Heart left ventricle (tissue), 16 donors: Measurements from ENCODE around the gene KLHL18. TPM values are rescaled to one million over a fixed set of nuclear protein-coding genes. Genes with fewer than 3 reads are reported as not detected.
A peak's percentile ranks its signal among the peaks of the same experiment; 100 is the strongest.

ENCODE experiments used
- ATAC-seq, 4 donors: fragments of 200-7000 bp; cut with Tn5 transposase; one replicate each; pipeline ENCODE4 v1.9.1; 2020 to 2022; ENCODE audit warnings: moderate library complexity in 4 of 4, mild to moderate bottlenecking in 3 of 4, moderate number of reproducible peaks in 1 of 4
- DNase-seq, 5 donors: peaks; one replicate each; pipeline ENCODE4 v3.0.0-alpha.2; 2020
- H3K27ac ChIP-seq, 12 donors: fragments of 200-600 bp; sonication (generic) in 4 of 12; one replicate each; pipeline versions ENCODE4 v1.5.0 to v1.8.0; 2016 to 2022; ENCODE audit warnings: mild to moderate bottlenecking in 2 of 12
- H3K27me3 ChIP-seq, 9 donors: fragments of 200-600 bp; sonication (generic) in 2 of 9; one replicate each; pipeline versions ENCODE4 v1.5.1 to v1.8.0; 2016 to 2022; ENCODE audit warnings: mild to moderate bottlenecking in 3 of 9
- H3K36me3 ChIP-seq, 9 donors: fragments of 200-600 bp; sonication (generic) in 2 of 9; one replicate each; pipeline versions ENCODE4 v1.5.0 to v1.8.0; 2018 to 2022; ENCODE audit warnings: mild to moderate bottlenecking in 2 of 9
- H3K4me1 ChIP-seq, 12 donors: fragments of 200-600 bp; sonication (generic) in 4 of 12; one replicate each; pipeline versions ENCODE4 v1.5.0 to v1.8.0; 2016 to 2022; ENCODE audit warnings: mild to moderate bottlenecking in 3 of 12
- H3K4me3 ChIP-seq, 12 donors: fragments of 200-600 bp; sonication (generic) in 4 of 12; one replicate each; pipeline versions ENCODE4 v1.5.0 to v1.8.0; 2017 to 2022; ENCODE audit warnings: mild to moderate bottlenecking in 9 of 12, moderate library complexity in 4 of 12
- H3K9me3 ChIP-seq, 12 donors: fragments of 200-600 bp; sonication (generic) in 4 of 12; one replicate each; pipeline versions ENCODE4 v1.5.0 to v1.8.0; 2016 to 2022; ENCODE audit warnings: mild to moderate bottlenecking in 1 of 12
- CTCF ChIP-seq, 12 donors: fragments of 200-600 bp; sonication (generic) in 4 of 12; IDR thresholded peaks; one replicate each; pipeline versions ENCODE4 v1.5.0 to v1.8.0; 2018 to 2022; ENCODE audit warnings: antibody characterized with exemption in 12 of 12, mild to moderate bottlenecking in 5 of 12
- POLR2A ChIP-seq, 2 donors: fragments of 450-650 bp; IDR thresholded peaks; one replicate each; pipeline ENCODE4 v1.6.1; 2017; ENCODE audit warnings: antibody characterized with exemption in 2 of 2, mild to moderate bottlenecking in 2 of 2, moderate library complexity in 2 of 2
- WGBS, 4 donors: extraction: QIAGEN DNeasy Blood & Tissue Kit in 2 of 4; methylation state at CpG; one replicate each; pipeline versions ENCODE4 v1.1.5 to v1.1.7; 2013 to 2018; 5-methylcytosine and 5-hydroxymethylcytosine counted together
- intact Hi-C, 10 donors: fragments of 100-400 bp; cut with DNase I; formaldehyde crosslinking; loops; one replicate each; pipeline versions ENCODE4 v1.11.1 to v1.14.2; 2022
- polyA plus RNA-seq, 2 donors: library from polyadenylated mRNA; stranded (reverse); fragments of 200-250 nt; gene quantifications; one replicate each; pipeline ENCODE4 v1.2.3, GENCODE V29; 2013
- total RNA-seq, 9 donors: library from RNA; depleted of rRNA in 2 of 9; stranded (reverse); fragments of >200 nt in 2 of 9; fragmentation: NEBNext Ultra II Directional in 3 of 9; extraction: Animal tissue kit (Norgen Biotek cat#: 25700) in 3 of 9; gene quantifications; one replicate each; pipeline versions ENCODE4 v1.1.0 to v1.2.4, GENCODE V29; 2016 to 2023
- donor health status: ischemic (EF 13 %, LVEDD 7.1; RV severe dilation, severe dysfunction).
- donor health status: healthy with polysubstance abuse.
- donor health status: DM: no; HTN: yes; CAD: no.
- donor health status: DM: no; HTN: no; CAD: no.
- donor health status: ischemic (EF 25% LVEDD 6.9; RV normal size, moderate dysfunction).
- donor health status: ischemic (EF 25% LVEDD 5.7; RV mildly dilated, moderate dysfunction).
- donor health status: healthy.
- donor health status: DM: yes; HTN: yes; CAD: no.
- donor health status: ischemic (EF 35%, LVEDD 5.7; RV mildly dilated, moderate dysfunction).
- donor health status: nonischemic (EF 11% LVEDD 7.7; RV severe dilation, severe dysfunction).
- donor health status: DM: yes; HTN: yes; CAD: no.
- donor health status: PGD.
- donor health status: ischemic (EF 29% LVEDD 5.4; RV normal size, mild dysfunction).
- donor health status: nonischemic (EF 23%, LVEDD 6.1; RV moderate dilation, normal function).

KLHL18 gene
- total and polyA plus RNA-seq, 11 donors: 15.2 to 109 (median 45.9) TPM

- DNase-seq: no peak
- Histone ChIP-seq H3K36me3 (peaks cover 0 to 29% (median 22%) of the 10 kb centered on the region in 9 donors), H3K9me3 (no peaks in the 10 kb centered on the region), H3K4me3 (no peak overlapping the region), H3K4me1 (peaks cover 0 to 62% (median 6%) of the 10 kb centered on the region in 12 donors), H3K27me3 (no peaks in the 10 kb centered on the region), H3K27ac (no peak overlapping the region)
- WGBS, 4 donors: 87 to 91% (median 88%) methylated on average over 2 of the region's 2 CpGs
- no peak for TF ChIP-seq POLR2A (IDR thresholded peaks at IDR 0.05)
- intact Hi-C loops: no loop called here
- ATAC-seq: no peak
Measured at GRCh38 chr3:47293822-47294221, 11.1 kb downstream of the KLHL18 start.

GRCh38 chr3:47294392-47294791 is 11.6 kb downstream of the KLHL18 start:
- Histone ChIP-seq H3K9me3 (no peaks in the 10 kb centered on the region), H3K36me3 (peaks cover 0 to 23% (median 16%) of the 10 kb centered on the region in 9 donors), H3K4me1 (peaks cover 0 to 57% (median 6%) of the 10 kb centered on the region in 12 donors), H3K4me3 (no peak overlapping the region), H3K27ac (no peak overlapping the region), H3K27me3 (no peaks in the 10 kb centered on the region)
- TF ChIP-seq POLR2A (IDR thresholded peaks at IDR 0.05) (no peak), CTCF (IDR thresholded peaks at IDR 0.05) (no peak)
- intact Hi-C loops: no loop called here
- DNase-seq (no peak), ATAC-seq (no peak)
- WGBS, 4 donors: 78 to 89% (median 86%) methylated on average over 3 of the region's 3 CpGs

GRCh38 chr3:47295322-47295721 is 12.6 kb downstream of the KLHL18 start:
- no peaks in the 10 kb centered on the region for H3K9me3 ChIP-seq
- no peak overlapping the region for H3K27ac ChIP-seq
- H3K36me3 ChIP-seq: peaks cover 0 to 16% (median 8%) of the 10 kb centered on the region in 9 donors
- H3K4me1 ChIP-seq: peaks cover 0 to 58% (median 6%) of the 10 kb centered on the region in 12 donors
- 89 to 93% (median 92%) methylated on average over 2 of the region's 2 CpGs for WGBS, 4 donors
- no peaks in the 10 kb centered on the region for H3K27me3 ChIP-seq
- ATAC-seq: no peak
- no peak for DNase-seq
- H3K4me3 ChIP-seq: no peak overlapping the region
- intact Hi-C loops: no loop called here
- no peak for TF ChIP-seq POLR2A (IDR thresholded peaks at IDR 0.05)

GRCh38 chr3:47295976-47296375 is 13.2 kb downstream of the KLHL18 start:
- Histone ChIP-seq H3K36me3 (peaks cover 0 to 11% (median 4%) of the 10 kb centered on the region in 9 donors), H3K4me3 (no peak overlapping the region), H3K4me1 (peaks cover 0 to 58% (median 6%) of the 10 kb centered on the region in 12 donors), H3K27ac (no peak overlapping the region), H3K27me3 (no peaks in the 10 kb centered on the region), H3K9me3 (no peaks in the 10 kb centered on the region)
- no peak for DNase-seq
- 86 to 97% (median 92%) methylated on average over 6 of the region's 6 CpGs for WGBS, 4 donors
- TF ChIP-seq POLR2A (IDR thresholded peaks at IDR 0.05) (no peak), CTCF (IDR thresholded peaks at IDR 0.05) (no peak)
- intact Hi-C loops: no loop called here
- no peak for ATAC-seq

GRCh38 chr3:47296562-47297302 is 14.0 kb downstream of the KLHL18 start:
- 82 to 89% (median 89%) methylated on average over 2 of the region's 2 CpGs for WGBS, 4 donors
- no peak overlapping the region for H3K4me3 ChIP-seq
- no peaks in the 10 kb centered on the region for H3K9me3 ChIP-seq
- peak overlapping the region in 1 of 12 donors; percentile 48 for H3K27ac ChIP-seq
- H3K27me3 ChIP-seq: no peaks in the 10 kb centered on the region
- H3K4me1 ChIP-seq: peaks cover 0 to 51% (median 6%) of the 10 kb centered on the region in 12 donors
- peak in 3 of 4 donors; percentile 22 to 38 (median 24) for ATAC-seq
- no peak for TF ChIP-seq POLR2A (IDR thresholded peaks at IDR 0.05)
- TF ChIP-seq CTCF (IDR thresholded peaks at IDR 0.05): no peak
- H3K36me3 ChIP-seq: peaks cover 0 to 12% (median 2%) of the 10 kb centered on the region in 9 donors
- no peak for DNase-seq
- intact Hi-C loops: no loop called here
